ENCODE measurements around the gene UQCRC1. TPM values are rescaled to one million over a fixed set of nuclear protein-coding genes. Genes with fewer than 3 reads are reported as not detected.
"Not testable (repeated sequence)": the region's sequence is repeated elsewhere in the genome, so short reads cannot be mapped to it uniquely, and the experiment has no call there.

UQCRC1 gene
- total RNA-seq, 1 donor from 2014 or later, result 946 TPM

DNA sequence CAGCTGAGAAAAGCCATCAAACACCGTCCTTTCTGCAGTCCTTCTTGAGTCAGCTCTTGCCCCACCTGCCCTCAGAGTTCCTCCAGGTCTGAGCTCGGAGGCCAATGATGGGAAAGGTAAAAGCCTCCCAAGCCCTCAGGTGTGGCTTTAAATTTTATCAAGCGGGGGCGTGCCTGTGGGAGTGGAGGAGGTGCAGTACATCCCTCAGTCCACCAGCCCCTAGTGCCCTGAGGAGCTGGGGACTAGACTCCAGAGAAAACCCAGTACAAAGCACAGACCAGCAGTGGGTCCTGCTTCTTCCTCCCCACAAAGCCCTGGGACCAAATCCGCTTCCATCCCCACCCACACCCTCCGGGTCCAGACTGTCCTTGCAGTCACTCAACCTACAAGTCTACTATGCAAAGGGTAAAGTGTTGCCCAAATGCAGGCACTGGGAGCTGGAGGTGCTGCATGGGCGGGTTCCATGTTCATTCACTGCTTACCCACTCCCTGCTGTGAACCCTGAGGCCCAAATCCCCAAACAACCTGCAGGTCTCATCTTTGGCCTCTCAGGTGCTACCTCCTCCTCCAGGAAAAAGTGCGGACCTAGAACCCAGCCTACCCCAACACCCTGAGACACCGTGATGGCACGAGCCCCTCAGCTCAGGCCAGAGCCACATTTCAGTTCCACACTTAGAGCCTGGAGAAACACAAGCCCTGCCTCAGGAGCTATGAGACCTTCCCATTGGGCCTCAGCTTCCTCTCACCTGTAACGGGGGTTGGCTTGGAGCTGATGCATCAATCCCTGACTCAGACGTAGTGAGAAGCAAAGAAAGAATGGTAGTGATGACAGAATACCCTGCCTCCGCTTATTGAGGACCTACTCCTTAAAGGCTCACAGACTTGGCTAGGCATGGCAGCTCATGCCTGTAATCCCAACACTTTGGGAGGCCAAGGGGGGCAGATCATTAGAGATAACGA, 55.3 kb downstream of the UQCRC1 start:
- no peak for FAIRE-seq
- no peak overlapping the region for H3K4me3 ChIP-seq (ENCODE audit: low read depth, low read length)
- DNase-seq (ENCODE audit: low read depth), result peak; percentile 76
- TF ChIP-seq, protein P1, sequence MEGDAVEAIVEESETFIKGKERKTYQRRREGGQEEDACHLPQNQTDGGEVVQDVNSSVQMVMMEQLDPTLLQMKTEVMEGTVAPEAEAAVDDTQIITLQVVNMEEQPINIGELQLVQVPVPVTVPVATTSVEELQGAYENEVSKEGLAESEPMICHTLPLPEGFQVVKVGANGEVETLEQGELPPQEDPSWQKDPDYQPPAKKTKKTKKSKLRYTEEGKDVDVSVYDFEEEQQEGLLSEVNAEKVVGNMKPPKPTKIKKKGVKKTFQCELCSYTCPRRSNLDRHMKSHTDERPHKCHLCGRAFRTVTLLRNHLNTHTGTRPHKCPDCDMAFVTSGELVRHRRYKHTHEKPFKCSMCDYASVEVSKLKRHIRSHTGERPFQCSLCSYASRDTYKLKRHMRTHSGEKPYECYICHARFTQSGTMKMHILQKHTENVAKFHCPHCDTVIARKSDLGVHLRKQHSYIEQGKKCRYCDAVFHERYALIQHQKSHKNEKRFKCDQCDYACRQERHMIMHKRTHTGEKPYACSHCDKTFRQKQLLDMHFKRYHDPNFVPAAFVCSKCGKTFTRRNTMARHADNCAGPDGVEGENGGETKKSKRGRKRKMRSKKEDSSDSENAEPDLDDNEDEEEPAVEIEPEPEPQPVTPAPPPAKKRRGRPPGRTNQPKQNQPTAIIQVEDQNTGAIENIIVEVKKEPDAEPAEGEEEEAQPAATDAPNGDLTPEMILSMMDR (IDR thresholded peaks at IDR 0.05; ENCODE audit: insufficient read depth, low read length, severe bottlenecking), result no peak
- peaks cover 11% of the 10 kb centered on the region for H3K36me3 ChIP-seq (ENCODE audit: control insufficient read depth, insufficient read depth, low read length)
- H3K27me3 ChIP-seq (ENCODE audit: control insufficient read depth, insufficient read depth, low read length), result no peaks in the 10 kb centered on the region

DNA sequence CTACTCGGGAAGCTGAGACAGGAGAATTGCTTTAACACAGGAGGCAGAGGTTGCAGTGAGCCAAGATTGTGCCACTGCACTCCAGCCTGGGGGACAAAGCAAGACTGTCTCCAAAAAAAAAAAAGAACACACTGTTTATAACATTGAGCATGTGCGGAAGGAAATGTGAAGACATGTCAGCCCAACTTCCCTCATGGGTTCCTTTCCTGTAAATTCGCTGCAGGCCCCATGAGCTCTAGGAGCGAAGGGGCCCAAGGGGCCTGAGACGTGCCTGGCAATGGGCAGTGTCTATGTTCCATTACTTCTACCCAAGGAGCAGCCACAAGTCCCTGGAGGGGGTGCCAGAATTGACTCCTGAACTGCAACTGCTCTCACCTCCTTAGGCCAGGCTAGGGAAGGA, 56.1 kb downstream of the UQCRC1 start:
- DNase-seq (ENCODE audit: low read depth) (no peak), FAIRE-seq (no peak)
- no peaks in the 10 kb centered on the region for H3K27me3 ChIP-seq (ENCODE audit: control insufficient read depth, insufficient read depth, low read length)
- peaks cover 13% of the 10 kb centered on the region for H3K36me3 ChIP-seq (ENCODE audit: control insufficient read depth, insufficient read depth, low read length)
- H3K4me3 ChIP-seq (ENCODE audit: low read depth, low read length), result no peak overlapping the region
- TF ChIP-seq, protein P1 (IDR thresholded peaks at IDR 0.05; ENCODE audit: insufficient read depth, low read length, severe bottlenecking), result no peak

DNA sequence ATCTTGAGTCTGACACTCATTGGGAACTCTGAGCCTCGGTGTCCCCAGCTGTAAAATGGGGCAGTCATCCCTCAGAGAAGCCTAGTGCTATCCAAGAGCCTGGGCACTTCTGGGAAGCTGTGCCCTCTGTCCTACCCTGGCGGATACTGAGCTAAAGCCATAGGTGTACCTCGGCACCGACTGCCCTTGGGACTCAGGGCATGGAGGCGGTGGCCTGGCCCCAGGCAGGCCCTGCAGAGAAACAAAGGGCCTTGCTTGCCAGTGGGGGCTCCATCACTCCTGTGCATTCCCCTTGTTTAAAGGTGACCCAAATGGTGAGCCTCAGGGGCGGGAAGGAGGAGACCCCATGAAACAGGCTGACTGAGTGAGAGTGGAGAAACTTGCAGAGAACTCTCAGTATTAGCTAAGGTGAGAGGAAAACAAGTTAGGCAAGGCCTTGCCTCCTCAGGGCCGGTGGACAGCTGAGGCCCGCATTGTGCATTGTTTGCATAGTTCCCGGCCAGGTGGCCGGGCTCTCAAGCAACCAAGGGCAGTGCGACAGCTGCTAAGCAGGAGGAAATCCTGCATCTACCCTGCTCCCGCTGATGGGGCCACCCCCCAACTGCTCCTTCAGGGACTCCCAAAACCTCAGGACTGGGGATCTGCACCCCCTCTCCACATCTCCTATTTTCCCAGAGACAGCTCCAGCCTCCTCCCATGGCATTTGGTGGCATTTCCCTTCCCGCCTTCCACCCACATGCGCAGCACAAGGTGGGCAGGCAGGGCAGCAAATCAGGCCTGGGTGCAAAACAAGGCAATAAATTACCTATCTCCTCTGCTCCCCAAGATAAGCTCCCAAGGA, 57.1 kb downstream of the UQCRC1 start:
- Histone ChIP-seq H3K27me3 (ENCODE audit: control insufficient read depth, insufficient read depth, low read length) (no peaks in the 10 kb centered on the region), H3K4me3 (ENCODE audit: low read depth, low read length) (no peak overlapping the region), H3K36me3 (ENCODE audit: control insufficient read depth, insufficient read depth, low read length) (peaks cover 13% of the 10 kb centered on the region)
- no peak for DNase-seq (ENCODE audit: low read depth)
- FAIRE-seq, result no peak
- TF ChIP-seq, protein P1 (IDR thresholded peaks at IDR 0.05; ENCODE audit: insufficient read depth, low read length, severe bottlenecking), result no peak

DNA sequence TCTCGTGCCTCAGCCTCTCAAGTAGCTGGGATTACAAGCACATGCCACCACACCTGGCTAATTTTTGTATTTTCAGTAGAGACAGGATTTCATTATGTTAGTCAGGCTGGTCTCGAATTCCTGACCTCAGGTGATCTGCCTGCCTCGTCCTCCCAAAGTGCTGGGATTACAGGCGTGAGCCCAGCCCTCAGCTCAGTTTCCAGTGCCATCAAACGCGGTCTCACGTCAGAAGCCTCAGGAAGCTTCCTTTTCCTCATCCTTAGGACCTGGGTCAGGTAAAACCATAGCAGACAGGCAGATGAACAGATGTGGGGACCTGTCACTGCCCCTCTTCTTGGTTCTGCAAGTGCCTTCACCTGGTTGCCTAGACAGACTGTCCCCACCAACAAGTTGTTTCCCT, 57.8 kb downstream of the UQCRC1 start:
- peaks cover 13% of the 10 kb centered on the region for H3K36me3 ChIP-seq (ENCODE audit: control insufficient read depth, insufficient read depth, low read length)
- not testable (repeated sequence) for DNase-seq (ENCODE audit: low read depth); H3K4me3 ChIP-seq (ENCODE audit: low read depth, low read length); FAIRE-seq; H3K27me3 ChIP-seq (ENCODE audit: control insufficient read depth, insufficient read depth, low read length)

Other genes with a start within 250 kb of the UQCRC1 start
- gene FBXW12, start 237.4 kb downstream of the UQCRC1 start, total RNA-seq, result not detected in 2 replicates
- 63.7 and 90.4 TPM in 2 replicates for gene PLXNB1, start 179.6 kb downstream of the UQCRC1 start, total RNA-seq
- gene CCDC51, start 169.5 kb downstream of the UQCRC1 start, total RNA-seq, result 48.4 and 55.3 TPM in 2 replicates
- gene TMA7, start 169.4 kb downstream of the UQCRC1 start, total RNA-seq, result 190 and 360 TPM in 2 replicates
- gene ATRIP, start 162.9 kb downstream of the UQCRC1 start, total RNA-seq, result 4.1 and 5.5 TPM in 2 replicates
- gene SHISA5, start 105.5 kb downstream of the UQCRC1 start, total RNA-seq, result 87.1 and 131 TPM in 2 replicates
- gene PFKFB4, start 52.8 kb downstream of the UQCRC1 start, total RNA-seq, result 18.2 and 20.2 TPM in 2 replicates
- 9.6 and 12.9 TPM in 2 replicates for gene UCN2, start 45.9 kb downstream of the UQCRC1 start, total RNA-seq
- gene COL7A1, start 14.3 kb downstream of the UQCRC1 start, total RNA-seq, result 147 and 173 TPM in 2 replicates
- gene TMEM89, start 12.1 kb upstream of the UQCRC1 start, total RNA-seq, result not detected in 2 replicates
- 33.8 and 45.8 TPM in 2 replicates for gene SLC26A6, start 25.8 kb upstream of the UQCRC1 start, total RNA-seq
- gene CELSR3, start 53.2 kb upstream of the UQCRC1 start, total RNA-seq, result 1.0 and 1.1 TPM in 2 replicates
- 10.5 and 14.3 TPM in 2 replicates for gene NCKIPSD, start 76.3 kb upstream of the UQCRC1 start, total RNA-seq
- 37.4 and 53.8 TPM in 2 replicates for gene IP6K2, start 107.6 kb upstream of the UQCRC1 start, total RNA-seq
- gene PRKAR2A, start 238.2 kb upstream of the UQCRC1 start, total RNA-seq, result 28.7 and 32.9 TPM in 2 replicates